DOHH2 (cell line): ENCODE results near the gene TOMM70.

Experiments
- EZH2phosphoT487 ChIP-seq: fragments of 200-600 bp; sonication (generic); IDR thresholded peaks from 2 replicates; pipeline ENCODE4 v1.6.1; 2017; ENCODE audit warnings: borderline replicate concordance, mild to moderate bottlenecking, antibody characterized with exemption, low read length, moderate library complexity, mixed read lengths
- TF ChIP-seq, protein P1 (sequence below): fragments of 200-600 bp; sonication (generic); IDR thresholded peaks from one replicate; pipeline ENCODE4 v1.5.1; 2014; ENCODE audit warnings: antibody characterized with exemption, mild to moderate bottlenecking, low read depth, low read length; ENCODE audit not compliant: poor library complexity, severe bottlenecking

DNA sequence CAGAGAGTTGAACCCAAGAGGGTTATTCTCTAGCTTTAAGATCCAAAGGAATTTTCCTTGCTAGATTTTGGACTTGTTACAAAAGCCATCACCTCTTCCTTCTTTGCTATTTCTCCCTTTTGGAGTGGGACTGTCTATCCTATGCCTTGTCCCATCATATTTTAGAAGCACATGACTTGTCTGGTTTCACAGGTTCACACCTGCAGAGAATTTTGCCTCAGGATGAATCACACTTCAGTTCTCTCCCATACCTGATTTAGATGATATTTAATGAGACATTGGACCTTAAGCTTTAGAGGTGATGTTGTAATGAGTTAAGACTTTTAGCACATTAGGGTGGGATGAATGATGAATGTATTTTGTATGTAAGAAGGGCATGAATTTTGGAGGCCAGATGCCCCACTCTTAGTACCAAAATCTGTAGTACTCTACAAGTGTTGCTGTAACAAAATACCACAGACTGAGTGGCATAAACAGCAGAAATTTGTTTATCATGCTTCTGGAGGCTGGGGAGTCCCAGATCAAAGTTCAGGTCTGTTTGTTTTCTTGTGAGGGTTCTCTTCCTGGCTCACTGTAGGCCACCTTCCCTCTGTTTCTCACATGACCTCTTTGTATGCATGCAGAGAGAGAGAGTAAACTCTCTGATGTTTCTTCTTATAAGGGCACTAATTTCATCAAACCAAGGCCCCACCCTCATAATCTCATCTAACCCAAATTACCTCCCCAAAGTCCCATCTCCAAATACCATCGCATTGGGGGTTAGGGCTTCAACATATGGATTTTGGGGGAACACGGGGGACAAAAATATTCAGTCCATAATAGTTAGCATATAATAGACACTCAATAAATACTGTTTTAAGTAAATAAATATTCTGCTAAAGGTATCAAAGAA is 10.4 kb upstream of the TOMM70 start:
- no peak for TF ChIP-seq EZH2phosphoT487
- TF ChIP-seq, protein P1, sequence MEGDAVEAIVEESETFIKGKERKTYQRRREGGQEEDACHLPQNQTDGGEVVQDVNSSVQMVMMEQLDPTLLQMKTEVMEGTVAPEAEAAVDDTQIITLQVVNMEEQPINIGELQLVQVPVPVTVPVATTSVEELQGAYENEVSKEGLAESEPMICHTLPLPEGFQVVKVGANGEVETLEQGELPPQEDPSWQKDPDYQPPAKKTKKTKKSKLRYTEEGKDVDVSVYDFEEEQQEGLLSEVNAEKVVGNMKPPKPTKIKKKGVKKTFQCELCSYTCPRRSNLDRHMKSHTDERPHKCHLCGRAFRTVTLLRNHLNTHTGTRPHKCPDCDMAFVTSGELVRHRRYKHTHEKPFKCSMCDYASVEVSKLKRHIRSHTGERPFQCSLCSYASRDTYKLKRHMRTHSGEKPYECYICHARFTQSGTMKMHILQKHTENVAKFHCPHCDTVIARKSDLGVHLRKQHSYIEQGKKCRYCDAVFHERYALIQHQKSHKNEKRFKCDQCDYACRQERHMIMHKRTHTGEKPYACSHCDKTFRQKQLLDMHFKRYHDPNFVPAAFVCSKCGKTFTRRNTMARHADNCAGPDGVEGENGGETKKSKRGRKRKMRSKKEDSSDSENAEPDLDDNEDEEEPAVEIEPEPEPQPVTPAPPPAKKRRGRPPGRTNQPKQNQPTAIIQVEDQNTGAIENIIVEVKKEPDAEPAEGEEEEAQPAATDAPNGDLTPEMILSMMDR, result no peak
